HG03575 (cell line): ENCODE measurements around the gene F9.

ENCODE experiments used
- ATAC-seq: cut with Tn5 transposase; IDR thresholded peaks from one replicate; pipeline ENCODE4 v1.9.1; 2021; ENCODE audit not compliant: unreplicated experiment, insufficient number of reproducible peaks, low FRiP score; ENCODE audit errors: extremely low read depth

The F9 gene

GRCh38 chrX:139581068-139581467, 50.5 kb downstream of the F9 start:
- no peak for ATAC-seq

- ATAC-seq: no peak
These were observed 55.1 kb downstream of the F9 start for GRCh38 chrX:139585613-139586012.

GRCh38 chrX:139596068-139596467, 65.5 kb downstream of the F9 start:
- ATAC-seq: no peak

GRCh38 chrX:139600105-139600504, 69.6 kb downstream of the F9 start:
- no peak for ATAC-seq
